ENCODE results near the gene FBXW9. TPM values are rescaled to one million over a fixed set of nuclear protein-coding genes. Genes with fewer than 3 reads are reported as not detected.
A peak's percentile ranks its signal among the peaks of the same experiment; 100 is the strongest.
"Not testable (repeated sequence)": the region's sequence is repeated elsewhere in the genome, so short reads cannot be mapped to it uniquely, and the experiment has no call there.

Gene FBXW9
- total RNA-seq, 6 donors from 2014 or later: 6.5 to 13.7 (median 8.7) TPM

GRCh38 chr19:12681074-12681987 is 15.1 kb downstream of the FBXW9 start, which contains the start of gene DHPS:
DHPS (minus strand) TSS chr19:12681880; CDS start chr19:12681766, 114 bp downstream.
- Histone ChIP-seq H3K4me1 (peaks cover 8 to 23% (median 15%) of the 10 kb centered on the region in 4 donors), H3K27me3 (no peaks in the 10 kb centered on the region), H3K27ac (peak within 1 kb of the TSS; percentile 90 to 99 (median 98)), H3K4me3 (peak within 1 kb of the TSS; percentile 78 to 99 (median 96)), H3K9me3 (no peaks in the 10 kb centered on the region), H3K36me3 (peaks cover 14 to 39% (median 33%) of the 10 kb centered on the region in 4 donors)
- TF ChIP-seq CTCF (IDR thresholded peaks at IDR 0.05) (peak in 1 of 6 experiments; percentile 9), POLR2AphosphoS5 (IDR thresholded peaks at IDR 0.05) (peak; percentile 75 to 80), EP300 (IDR thresholded peaks at IDR 0.05) (peak in 1 of 4 donors; percentile 41), POLR2A (IDR thresholded peaks at IDR 0.05) (peak in 3 of 4 donors; percentile 30 to 73 (median 63))
- DNase-seq (peak; percentile 92 to 94), ATAC-seq (ENCODE audit: low FRiP score in 2 of 2) (peak; percentile 91 to 96)
- 0 to 1% methylated on average over 30 to 44 of the region's 68 CpGs for WGBS, 2 donors

GRCh38 chr19:12680034-12680433 is 16.4 kb downstream of the FBXW9 start:
- H3K9me3 ChIP-seq: no peaks in the 10 kb centered on the region

GRCh38 chr19:12678039-12678438 is 18.4 kb downstream of the FBXW9 start:
- H3K4me3 ChIP-seq; H3K9me3 ChIP-seq; ATAC-seq (ENCODE audit: low FRiP score in 2 of 2); H3K27me3 ChIP-seq; H3K27ac ChIP-seq; DNase-seq: not testable (repeated sequence)
- peaks cover 8 to 27% (median 15%) of the 10 kb centered on the region in 4 donors for H3K4me1 ChIP-seq
- H3K36me3 ChIP-seq: peaks cover 33 to 72% (median 61%) of the 10 kb centered on the region in 4 donors
- 88 to 90% methylated on average over 5 of the region's 5 CpGs for WGBS, 2 donors

More at GRCh38 chr19:12680034-12680433, 16.4 kb downstream of the FBXW9 start:
- Histone ChIP-seq H3K4me1 (peaks cover 8 to 27% (median 15%) of the 10 kb centered on the region in 4 donors), H3K27me3 (no peaks in the 10 kb centered on the region), H3K27ac (peak overlapping the region in 1 of 4 donors; percentile 90), H3K4me3 (no peak overlapping the region), H3K36me3 (peaks cover 21 to 52% (median 45%) of the 10 kb centered on the region in 4 donors)
- ATAC-seq (ENCODE audit: low FRiP score in 2 of 2) (no peak), DNase-seq (no peak)
- WGBS, 2 donors: 89 to 92% methylated on average over 4 to 9 of the region's 9 CpGs
- TF ChIP-seq POLR2A (IDR thresholded peaks at IDR 0.05) (no peak), EP300 (IDR thresholded peaks at IDR 0.05) (no peak)

- ATAC-seq (ENCODE audit: low FRiP score in 2 of 2) (no peak), DNase-seq (no peak)
- TF ChIP-seq POLR2A (IDR thresholded peaks at IDR 0.05): no peak
- TF ChIP-seq EP300 (IDR thresholded peaks at IDR 0.05): no peak
- no peak for TF ChIP-seq POLR2AphosphoS5 (IDR thresholded peaks at IDR 0.05)
- TF ChIP-seq CTCF (IDR thresholded peaks at IDR 0.05): no peak
- no peaks in the 10 kb centered on the region for H3K27me3 ChIP-seq
- no peaks in the 10 kb centered on the region for H3K9me3 ChIP-seq
- no peak overlapping the region for H3K4me3 ChIP-seq
- no peak overlapping the region for H3K27ac ChIP-seq
- peaks cover 8 to 24% (median 13%) of the 10 kb centered on the region in 4 donors for H3K4me1 ChIP-seq
- peaks cover 33 to 82% (median 70%) of the 10 kb centered on the region in 4 donors for H3K36me3 ChIP-seq
- 87 to 94% methylated on average over 5 to 12 of the region's 12 CpGs for WGBS, 2 donors
These were observed 19.5 kb downstream of the FBXW9 start for GRCh38 chr19:12676928-12677327.

GRCh38 chr19:12676384-12676792 is 20.0 kb downstream of the FBXW9 start:
- no peak overlapping the region for H3K4me3 ChIP-seq
- no peaks in the 10 kb centered on the region for H3K27me3 ChIP-seq
- ATAC-seq (ENCODE audit: low FRiP score in 2 of 2): peak; percentile 66 to 73
- H3K27ac ChIP-seq: no peak overlapping the region
- WGBS, 2 donors: 33 to 35% methylated on average over 4 of the region's 4 CpGs
- H3K4me1 ChIP-seq: peaks cover 8 to 29% (median 13%) of the 10 kb centered on the region in 4 donors
- peaks cover 33 to 82% (median 70%) of the 10 kb centered on the region in 4 donors for H3K36me3 ChIP-seq
- TF ChIP-seq POLR2AphosphoS5 (IDR thresholded peaks at IDR 0.05) (no peak), EP300 (IDR thresholded peaks at IDR 0.05) (no peak), CTCF (IDR thresholded peaks at IDR 0.05) (peak; percentile 76 to 87 (median 81)), POLR2A (IDR thresholded peaks at IDR 0.05) (no peak)
- peak in 1 of 2 donors; percentile 80 for DNase-seq
- H3K9me3 ChIP-seq: no peaks in the 10 kb centered on the region
